Measurements from ENCODE around the gene RNASE7. TPM values are rescaled to one million over a fixed set of nuclear protein-coding genes. Genes with fewer than 3 reads are reported as not detected.
"Not testable (repeated sequence)": the region's sequence is repeated elsewhere in the genome, so short reads cannot be mapped to it uniquely, and the experiment has no call there.

Gene RNASE7, protein sequence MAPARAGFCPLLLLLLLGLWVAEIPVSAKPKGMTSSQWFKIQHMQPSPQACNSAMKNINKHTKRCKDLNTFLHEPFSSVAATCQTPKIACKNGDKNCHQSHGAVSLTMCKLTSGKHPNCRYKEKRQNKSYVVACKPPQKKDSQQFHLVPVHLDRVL
- total RNA-seq = 0.13 TPM

DNA sequence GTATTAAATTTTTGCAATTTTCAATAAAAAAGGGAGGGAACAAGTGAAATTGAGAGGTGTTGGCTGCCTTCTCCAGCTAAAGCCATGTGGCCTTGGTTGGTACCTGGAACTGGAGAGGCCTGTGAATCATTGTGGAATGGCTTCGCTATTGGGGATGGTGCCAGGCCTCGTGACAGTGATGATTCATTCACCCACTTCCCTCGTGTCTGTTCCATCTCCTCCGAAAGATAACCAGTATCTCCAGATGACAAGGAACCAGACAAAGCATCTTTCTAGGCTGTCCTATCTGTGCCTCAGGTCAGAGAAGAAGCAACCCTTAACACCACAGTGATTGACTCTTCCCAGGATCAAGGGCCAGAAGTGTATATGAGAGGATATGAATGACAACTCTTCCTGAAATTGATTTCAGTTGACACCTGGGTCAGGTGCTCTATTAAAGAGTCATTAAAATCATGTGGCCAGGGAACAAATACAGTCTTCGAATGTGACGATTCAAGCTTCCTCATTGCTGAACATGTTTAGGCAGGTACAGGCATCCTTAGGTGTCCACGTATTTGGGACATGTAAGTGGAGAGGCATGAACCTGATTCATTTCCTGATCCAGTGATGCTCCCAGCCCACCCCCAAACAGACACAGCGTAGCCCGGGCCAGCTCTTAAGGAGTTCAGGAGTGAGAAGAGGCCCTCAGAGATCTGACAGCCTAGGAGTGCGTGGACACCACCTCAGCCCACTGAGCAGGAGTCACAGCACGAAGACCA lies at the start of gene RNASE7:
Gene RNASE7 (plus strand): TSS at position 687 of the 758 bp plus-strand sequence. CDS start 631 bp downstream, outside the sequence.
- DNase-seq (ENCODE audit: low spot score) = no peak
- ATAC-seq = no peak

DNA sequence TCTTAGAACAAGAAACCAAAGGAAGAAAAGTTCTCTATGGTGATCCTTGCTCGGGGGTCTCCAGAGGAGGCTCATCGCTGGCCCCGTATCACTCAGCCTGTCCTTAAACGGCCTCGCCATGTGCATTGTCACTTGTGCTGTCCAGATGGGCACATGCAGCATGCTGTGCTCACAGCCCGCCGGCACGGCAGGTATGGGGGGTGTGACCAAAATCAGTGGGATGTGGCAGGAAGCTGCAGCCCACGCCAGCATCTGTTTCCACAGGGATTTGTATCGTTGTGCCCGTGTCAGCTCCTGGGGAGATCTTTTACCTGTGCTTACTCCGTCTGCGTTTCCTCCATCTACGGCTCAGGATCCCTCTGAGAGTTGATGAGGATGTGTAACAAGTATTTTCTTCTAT lies 45.6 kb upstream of the RNASE7 start:
- ATAC-seq (no peak), DNase-seq (ENCODE audit: low spot score) (no peak)

DNA sequence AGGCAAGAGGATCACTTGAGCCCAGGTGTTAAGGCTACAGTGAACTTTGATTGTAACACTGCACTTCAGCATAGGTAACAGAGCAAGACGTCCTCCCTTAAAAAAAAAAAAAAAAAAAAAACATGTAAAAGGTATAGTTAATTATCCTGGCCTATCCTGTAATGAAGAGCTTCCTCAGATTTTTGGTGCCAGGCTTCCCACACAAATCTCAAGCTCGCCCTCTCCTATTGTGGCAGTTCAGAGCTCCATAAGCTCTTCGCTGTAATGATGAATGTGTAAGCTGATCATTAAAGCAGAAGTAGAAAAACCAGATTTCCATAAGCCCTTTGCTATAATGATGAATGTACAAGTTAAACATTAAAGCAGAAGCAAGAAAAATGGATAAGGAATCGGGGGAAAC lies 45.0 kb upstream of the RNASE7 start:
- no peak for DNase-seq (ENCODE audit: low spot score)
- ATAC-seq = no peak

DNA sequence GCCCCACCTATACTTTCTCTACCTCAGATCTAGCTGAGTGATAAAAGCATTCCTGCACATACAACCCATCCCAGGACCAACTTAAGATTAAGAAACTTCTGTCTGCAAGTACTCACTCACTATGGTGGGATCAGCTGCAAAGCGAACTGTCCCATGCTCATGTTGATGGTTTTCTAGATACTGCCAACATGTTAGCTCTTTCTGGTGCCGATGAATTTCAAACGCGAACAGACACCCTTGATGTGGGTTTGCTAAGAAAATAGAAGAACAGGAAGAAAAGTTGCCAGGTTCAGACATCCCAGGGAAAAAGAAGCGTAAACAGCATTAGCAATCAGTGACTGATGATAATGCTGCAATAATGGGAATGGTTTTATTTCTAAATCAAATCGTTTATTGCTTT lies 44.6 kb upstream of the RNASE7 start:
- ATAC-seq = no peak
- no peak for DNase-seq (ENCODE audit: low spot score)

DNA sequence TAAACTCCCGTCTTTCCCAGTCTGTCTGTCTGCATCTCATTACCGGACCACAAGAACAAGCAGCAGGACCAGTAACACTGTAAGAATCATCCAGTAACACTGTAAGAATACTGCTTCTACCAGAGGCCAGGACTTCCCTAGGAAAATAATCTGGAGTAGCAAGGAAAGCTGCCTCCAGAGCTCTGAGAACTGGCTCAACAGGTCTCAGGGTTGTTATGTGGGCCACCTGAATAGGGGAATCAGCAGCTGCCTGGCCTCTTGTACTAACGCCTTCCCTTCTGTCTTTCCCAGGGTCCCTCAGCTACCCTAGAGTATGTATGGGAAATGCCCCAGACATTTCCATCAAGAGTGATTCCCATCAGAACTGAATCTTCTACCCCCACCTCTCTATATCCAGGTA lies 44.0 kb upstream of the RNASE7 start:
- ATAC-seq (no peak), DNase-seq (ENCODE audit: low spot score) (no peak)

DNA sequence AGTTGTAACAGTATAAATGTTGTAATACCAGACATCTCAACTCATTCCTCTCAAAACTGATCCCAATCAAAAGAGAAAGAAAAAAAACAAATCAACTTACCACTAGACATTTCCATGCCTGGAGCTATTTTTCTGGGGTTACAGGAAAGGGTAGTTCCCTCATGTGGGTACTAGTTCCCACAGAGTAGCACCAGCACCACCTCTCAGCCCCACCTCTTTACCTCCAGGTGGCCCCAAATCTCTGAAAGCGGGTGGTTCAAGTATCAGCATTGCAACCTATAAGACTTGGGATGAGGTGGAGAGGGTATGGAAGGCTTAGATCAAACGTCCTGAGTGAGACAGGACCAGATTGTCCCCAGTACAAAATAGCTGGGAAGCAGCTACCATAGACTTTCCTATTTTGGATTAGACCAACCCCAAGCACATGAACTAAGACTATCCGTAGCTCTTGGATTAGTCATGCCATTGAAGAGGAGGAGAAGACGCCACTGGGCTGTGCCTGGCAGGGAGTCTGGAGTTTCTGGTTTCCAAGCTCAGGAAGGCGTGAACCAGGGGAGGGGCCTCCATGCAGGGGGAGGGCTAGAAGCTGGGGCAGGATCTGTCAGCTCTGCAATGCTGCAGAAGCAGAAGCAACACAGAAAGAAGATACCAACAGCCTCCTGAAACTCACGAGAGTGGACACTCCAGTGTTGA lies 43.3 kb upstream of the RNASE7 start, which contains the start of gene SLC39A2:
Gene SLC39A2 (plus strand): TSS at position 620 of the 693 bp plus-strand sequence. CDS start 154 bp downstream, outside the sequence.
- DNase-seq (ENCODE audit: low spot score) = no peak
- ATAC-seq = peak; percentile 58

DNA sequence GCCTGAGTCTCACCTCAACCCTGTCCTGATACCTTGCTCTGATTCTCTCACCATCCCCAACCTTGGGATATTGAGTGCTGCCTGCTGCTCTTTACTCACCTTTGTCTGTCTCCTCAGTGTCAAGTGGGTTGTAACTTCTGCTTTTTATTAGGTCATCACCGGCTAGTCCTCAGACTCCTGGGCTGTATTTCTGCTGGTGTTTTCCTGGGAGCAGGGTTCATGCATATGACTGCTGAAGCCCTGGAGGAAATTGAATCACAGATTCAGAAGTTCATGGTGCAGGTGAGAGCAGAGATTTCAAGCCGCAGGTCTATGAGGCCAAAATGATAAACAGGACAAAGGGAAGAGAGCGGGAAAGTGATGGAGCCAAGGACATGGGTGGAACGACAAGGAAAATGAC lies 42.6 kb upstream of the RNASE7 start:
- DNase-seq (ENCODE audit: low spot score) (no peak), ATAC-seq (no peak)

DNA sequence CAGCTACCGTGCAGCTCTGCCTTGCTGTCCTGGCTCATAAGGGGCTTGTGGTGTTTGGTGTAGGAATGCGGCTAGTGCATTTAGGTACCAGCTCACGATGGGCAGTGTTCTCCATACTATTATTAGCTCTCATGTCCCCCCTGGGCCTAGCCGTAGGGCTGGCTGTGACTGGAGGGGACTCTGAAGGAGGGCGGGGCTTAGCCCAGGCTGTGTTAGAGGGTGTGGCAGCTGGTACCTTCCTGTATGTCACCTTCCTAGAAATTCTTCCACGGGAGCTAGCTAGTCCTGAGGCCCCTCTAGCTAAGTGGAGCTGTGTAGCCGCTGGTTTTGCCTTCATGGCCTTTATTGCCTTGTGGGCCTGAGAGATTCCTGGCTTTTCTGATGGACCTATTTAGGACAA lies 40.9 kb upstream of the RNASE7 start:
- DNase-seq (ENCODE audit: low spot score) = no peak
- ATAC-seq = no peak

DNA sequence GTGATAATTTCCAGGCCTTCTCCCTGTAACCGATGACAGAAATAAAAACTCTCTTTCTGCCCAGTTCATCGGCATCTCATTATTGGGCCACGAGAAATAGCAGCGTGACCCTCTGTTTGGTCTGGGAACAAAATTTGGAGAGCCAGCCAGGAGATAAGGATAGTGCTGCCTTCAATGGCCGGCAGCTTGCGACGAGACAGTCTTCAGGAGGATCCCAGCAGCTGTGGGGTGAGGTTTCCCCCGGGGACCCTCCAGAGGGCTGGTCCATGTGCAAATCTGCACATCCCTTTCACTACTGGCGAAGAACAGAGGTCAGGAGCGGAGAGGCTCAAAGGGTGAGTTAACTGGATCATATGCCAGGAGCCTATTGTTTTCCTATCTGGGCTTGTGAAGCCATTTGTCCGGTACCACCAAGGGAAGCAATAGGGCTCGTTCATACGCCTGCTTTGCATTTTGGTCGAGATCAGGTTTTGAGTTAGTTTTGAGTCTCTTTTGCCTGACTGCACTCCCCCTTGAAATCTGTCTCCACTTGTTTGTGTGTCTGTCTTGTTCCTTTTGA lies 38.3 kb upstream of the RNASE7 start:
- ATAC-seq = no peak
- DNase-seq (ENCODE audit: low spot score) = no peak

DNA sequence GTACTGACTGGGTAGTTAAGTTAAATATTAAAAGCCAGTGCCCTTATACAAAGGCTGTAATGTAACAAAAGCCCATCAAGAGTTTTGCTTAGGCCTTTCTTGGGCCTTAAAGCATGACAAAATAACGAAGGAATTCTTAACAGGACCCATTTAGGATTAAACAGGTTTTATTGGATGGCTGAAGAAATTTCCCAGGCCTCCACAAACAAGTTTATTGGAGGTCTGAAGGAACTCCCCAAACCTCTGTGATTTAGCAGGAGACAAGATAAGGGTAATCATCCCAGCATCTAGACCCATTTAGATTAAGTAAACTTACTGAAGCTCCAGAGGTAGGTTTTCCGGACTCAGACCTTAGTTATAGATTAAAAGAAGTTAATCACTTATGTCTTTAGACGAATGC lies 32.4 kb upstream of the RNASE7 start:
- not testable (repeated sequence) for ATAC-seq; DNase-seq (ENCODE audit: low spot score)

DNA sequence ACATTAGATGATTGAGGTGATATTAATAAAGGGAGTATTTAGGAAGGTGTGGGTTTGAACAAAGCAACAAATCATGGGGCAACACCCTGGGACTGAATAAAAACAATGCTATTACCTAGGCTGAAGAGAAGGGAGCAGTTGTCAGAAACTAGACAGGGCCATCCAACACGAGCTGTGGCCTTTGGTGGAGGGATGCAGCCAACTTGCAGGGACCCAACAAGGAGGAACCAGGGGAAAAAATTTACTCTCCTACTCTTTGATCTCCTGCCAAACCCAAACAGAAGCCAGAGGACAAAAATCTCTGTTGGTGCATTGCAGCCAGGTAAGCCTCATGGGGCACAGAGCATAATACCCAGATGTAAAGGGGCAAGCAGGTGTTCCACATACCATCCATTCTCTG lies 31.0 kb upstream of the RNASE7 start:
- ATAC-seq (no peak), DNase-seq (ENCODE audit: low spot score) (no peak)

DNA sequence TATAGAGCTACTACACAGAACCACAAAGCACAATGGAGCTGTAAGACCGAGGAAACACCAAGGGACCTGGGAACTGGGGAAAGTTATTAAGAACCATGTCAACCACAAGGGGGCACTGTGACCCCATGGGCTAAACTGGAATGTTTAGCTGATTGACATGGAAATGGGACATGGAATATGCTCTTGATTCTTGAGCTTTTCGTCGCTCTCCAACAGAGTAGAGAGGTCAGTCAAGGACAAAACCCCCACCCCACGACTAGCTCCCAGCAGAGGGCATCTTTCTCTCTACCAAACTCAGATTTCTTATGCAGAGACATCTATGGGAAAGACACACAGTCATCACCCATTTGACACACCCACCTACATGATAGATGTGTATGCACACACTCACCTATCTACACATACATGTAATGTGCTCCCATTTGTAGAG lies 27.4 kb upstream of the RNASE7 start:
- DNase-seq (ENCODE audit: low spot score) (peak; percentile 86), ATAC-seq (peak; percentile 94)

DNA sequence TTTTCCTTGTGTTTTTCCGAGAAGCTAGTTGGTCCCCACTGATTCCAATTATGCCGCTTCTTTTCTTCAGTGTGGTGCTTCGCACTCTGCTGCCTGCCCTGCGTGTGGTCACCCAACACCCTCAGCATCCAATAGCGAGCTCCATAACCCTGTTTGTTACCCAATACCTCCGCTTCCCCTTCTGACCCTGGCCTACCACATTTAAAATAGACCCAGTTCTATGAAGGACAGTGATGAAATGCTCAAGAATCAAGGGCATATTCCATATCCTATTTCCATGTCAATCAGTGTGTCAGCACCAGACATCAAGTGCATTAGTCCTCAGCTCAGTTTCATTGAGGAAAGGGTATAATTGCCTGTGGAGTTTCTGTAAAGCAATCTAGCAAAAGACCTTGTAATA lies 26.9 kb upstream of the RNASE7 start:
- ATAC-seq = peak; percentile 47

DNA sequence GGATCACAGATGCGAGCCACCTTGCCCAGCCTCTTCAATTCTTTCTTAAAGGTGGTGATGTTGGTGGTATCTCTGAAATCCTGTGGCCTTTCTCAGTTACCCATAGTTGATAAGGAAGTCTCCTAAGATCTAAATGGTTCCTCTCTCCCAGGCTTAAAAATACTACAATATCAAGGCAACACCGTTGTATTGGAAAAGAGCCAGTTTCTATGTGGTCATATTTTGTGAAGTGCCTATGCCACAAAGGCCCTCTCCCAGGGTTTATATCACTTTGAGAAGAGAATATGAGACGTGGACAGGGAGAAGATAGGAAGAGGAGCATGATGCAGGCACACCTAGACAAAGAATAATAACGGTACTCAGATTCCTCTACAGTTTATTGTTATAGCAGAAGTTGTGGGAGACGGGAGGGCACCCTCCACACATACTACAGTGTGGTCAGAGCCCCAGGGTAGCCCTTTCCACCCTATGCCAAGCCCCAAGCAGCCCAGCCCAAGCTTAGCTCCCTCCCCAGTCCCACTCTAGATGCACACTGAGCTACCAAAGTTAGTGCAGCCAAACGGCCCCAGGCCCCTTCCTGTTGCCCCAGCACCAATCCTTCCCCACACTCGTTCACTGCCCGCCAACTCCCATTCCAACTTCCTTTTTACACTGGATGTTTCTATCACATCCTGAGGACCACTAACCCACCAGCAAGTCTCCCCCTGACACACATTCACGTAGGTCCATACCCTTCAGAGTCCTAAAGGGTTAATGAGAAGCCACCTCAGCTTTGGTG lies 25.6 kb upstream of the RNASE7 start:
- DNase-seq (ENCODE audit: low spot score) (no peak), ATAC-seq (no peak)

More for the DNA sequence above, 26.9 kb upstream of the RNASE7 start:
- no peak for DNase-seq (ENCODE audit: low spot score)

DNA sequence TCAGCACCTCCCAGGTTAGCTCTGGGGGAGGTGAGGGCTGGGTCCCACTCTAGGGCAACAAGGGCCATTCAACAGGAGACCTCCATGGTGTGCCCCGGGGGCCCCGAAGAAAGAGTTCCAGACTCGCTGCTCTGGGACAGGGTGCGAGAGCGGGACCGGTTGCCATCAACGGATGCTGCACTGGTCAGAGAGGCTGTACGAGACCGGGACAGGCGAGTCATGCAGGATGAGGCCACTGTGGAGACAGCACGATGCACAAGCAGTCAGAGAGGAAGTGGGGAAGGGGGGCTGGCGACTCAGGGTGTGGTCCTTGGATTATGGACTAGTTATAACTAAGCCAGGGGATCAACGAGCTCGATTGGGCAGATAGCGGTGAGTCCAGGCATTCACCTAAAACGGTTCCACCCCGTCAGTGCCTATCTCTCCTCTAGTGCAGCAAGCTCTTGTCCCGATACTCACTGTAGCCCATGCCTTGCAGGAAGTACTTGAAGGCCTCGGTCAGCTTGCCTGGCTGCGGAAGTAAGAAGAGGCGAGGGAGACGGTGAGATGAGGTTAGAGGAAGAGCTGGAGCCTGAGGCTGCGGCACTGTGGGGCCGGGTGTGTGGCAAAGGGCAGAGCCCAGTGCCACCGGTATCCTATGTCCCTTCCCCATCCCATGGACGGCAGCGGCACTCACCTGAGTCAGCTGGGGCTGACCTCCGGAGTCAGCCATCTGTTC lies 24.5 kb upstream of the RNASE7 start:
- DNase-seq (ENCODE audit: low spot score) (no peak), ATAC-seq (no peak)

DNA sequence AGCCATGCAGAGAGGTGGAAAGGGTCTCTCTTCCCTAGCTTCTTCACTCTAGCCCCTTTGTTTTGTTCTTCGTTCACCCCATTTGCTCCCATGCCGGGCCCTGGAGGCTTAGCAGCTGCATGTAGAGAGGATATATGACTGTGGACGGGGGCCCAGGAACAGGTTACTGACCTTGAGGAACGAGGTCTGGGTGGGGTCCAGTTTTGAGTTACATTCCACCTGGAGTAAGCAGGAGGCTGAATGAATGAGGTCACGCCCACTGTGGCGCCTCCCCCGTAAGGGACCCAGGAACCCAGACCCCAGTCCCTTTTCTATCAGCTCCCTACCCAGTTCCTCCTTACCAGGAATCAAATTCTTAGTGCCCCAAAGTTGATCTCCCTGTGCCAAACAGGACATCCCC lies 23.9 kb upstream of the RNASE7 start:
- no peak for DNase-seq (ENCODE audit: low spot score)
- no peak for ATAC-seq

DNA sequence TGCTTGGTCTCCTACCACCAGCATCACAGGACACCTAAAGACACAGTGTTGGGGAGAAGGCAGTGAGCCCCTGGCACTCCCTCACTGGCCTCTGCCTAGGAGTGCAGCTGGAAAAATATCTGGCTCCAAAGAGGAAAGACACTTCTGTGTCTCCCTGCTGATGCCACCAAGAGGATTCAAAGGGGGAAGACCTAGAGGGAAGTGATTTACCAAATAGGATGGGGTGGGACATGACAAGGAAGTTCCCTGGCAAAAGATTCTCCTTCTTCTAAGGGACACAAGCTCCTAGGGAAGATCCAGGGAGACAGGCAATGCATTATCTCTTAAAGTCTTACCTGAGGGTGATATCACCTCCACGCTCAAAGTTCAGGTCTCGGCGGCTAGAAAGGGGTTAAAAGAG lies 23.4 kb upstream of the RNASE7 start:
- no peak for ATAC-seq

DNA sequence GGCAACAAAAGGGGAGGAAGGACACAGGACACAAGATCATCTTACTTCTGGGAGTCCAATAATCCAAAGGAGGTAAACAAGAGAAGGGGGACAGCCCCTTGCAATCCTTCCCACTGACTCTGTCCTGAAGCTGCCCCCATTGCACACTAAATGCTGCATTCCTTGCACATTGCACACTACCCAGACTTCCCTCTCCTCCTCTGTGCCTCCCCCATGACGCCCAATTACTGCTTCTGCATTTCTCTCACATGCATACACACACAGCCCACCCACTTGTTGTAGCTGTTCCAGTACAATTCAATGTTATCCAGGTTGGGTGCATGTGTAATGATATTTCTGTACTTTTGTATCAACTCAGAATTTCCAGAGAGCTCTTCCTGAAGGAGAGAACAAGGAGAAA lies 22.8 kb upstream of the RNASE7 start:
- DNase-seq (ENCODE audit: low spot score) (no peak), ATAC-seq (no peak)

More for the DNA sequence above, 23.4 kb upstream of the RNASE7 start:
- DNase-seq (ENCODE audit: low spot score) = no peak

DNA sequence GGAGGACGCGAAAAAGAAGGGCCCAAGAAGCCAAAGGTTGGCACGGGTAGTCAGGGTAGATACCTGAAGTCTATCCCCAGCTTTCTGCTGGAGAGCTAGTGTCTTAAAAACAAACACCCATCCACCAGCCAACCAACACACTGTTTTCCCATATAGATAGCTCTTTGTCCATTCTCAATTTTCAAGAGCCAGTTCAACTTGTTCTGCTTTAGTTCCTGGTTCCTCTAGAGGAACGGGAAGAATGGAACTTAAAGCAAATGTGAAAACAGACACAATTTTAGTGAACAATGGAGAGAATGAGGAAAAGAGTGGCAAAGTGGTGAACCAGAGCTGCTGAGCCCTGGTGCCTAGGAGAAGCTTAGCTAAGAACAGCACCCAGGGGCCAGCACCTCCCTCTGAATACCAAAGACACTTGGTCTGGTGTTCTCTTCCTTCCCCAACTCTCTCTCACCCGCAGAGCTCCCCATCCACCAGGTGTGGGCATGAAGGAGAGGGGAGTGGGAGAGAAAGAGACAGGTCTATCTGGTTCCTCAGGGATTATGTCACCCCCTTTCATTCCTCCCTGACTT lies 21.1 kb upstream of the RNASE7 start:
- DNase-seq (ENCODE audit: low spot score) (no peak), ATAC-seq (no peak)

DNA sequence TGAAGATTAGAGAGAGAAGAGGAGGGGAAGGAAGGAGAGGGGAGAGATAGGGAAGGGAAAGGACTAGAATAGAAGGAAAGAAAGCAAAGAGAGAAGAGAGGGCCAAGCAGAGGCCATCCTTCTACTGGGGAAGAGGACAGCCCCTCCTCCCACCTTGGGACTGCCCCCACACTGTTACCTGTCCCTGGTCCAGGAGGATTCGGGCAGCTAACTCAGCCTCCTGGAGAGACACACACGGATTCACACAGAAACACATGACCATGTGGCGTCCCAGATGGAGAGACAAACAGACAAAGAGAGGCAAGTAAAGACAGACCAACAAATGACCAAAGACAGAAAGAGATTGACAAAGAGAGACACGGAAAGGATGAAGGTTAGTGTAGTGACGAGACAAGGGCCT lies 19.5 kb upstream of the RNASE7 start:
- no peak for ATAC-seq

More for the DNA sequence above, 19.5 kb upstream of the RNASE7 start:
- no peak for DNase-seq (ENCODE audit: low spot score)

Data from left lobe of liver (tissue), 2 donors.